Smooth muscle cell (in vitro differentiated cells): ENCODE data around the gene NLRP1. TPM values are rescaled to one million over a fixed set of nuclear protein-coding genes. Genes with fewer than 3 reads are reported as not detected.

ENCODE experiments used
- DNase-seq: peaks from one replicate; lab custom pipeline; 2025; ENCODE audit not compliant: unreplicated experiment; lab: John Stamatoyannopoulos, UW
- H2AFZ ChIP-seq: fragments of 200-600 bp; sonication (generic); 2 replicates; pipeline ENCODE4 v1.6.0; 2016; ENCODE audit warnings: antibody characterized with exemption, low read depth, mild to moderate bottlenecking
- H3F3A ChIP-seq: fragments of 200-600 bp; sonication (generic); 2 replicates; pipeline ENCODE4 v1.6.0; 2017; ENCODE audit warnings: antibody characterized with exemption, low read depth
- H3K27ac ChIP-seq: fragments of 200-600 bp; sonication (generic); 2 replicates; pipeline ENCODE4 v1.5.1; 2016; ENCODE audit warnings: low read depth, mild to moderate bottlenecking
- H3K27me3 ChIP-seq: fragments of 200-600 bp; sonication (generic); 2 replicates; pipeline ENCODE4 v1.6.1; 2016; ENCODE audit warnings: low read depth, mild to moderate bottlenecking
- H3K36me3 ChIP-seq: fragments of 200-600 bp; sonication (generic); 2 replicates; pipeline ENCODE4 v1.5.1; 2016; ENCODE audit warnings: low read depth
- H3K4me1 ChIP-seq: fragments of 200-600 bp; sonication (generic); 2 replicates; pipeline ENCODE4 v1.5.1; 2016; ENCODE audit warnings: low read depth
- H3K4me2 ChIP-seq: fragments of 200-600 bp; sonication (generic); 2 replicates; pipeline ENCODE4 v1.6.0; 2016; ENCODE audit warnings: mild to moderate bottlenecking
- H3K4me3 ChIP-seq: fragments of 200-600 bp; sonication (generic); 2 replicates; pipeline ENCODE4 v1.5.1; 2016; ENCODE audit warnings: mild to moderate bottlenecking
- H3K79me2 ChIP-seq: fragments of 200-600 bp; sonication (generic); 2 replicates; pipeline ENCODE4 v1.6.0; 2016; ENCODE audit warnings: low read depth, mild to moderate bottlenecking
- H3K9ac ChIP-seq: fragments of 200-600 bp; sonication (generic); 2 replicates; pipeline ENCODE4 v1.6.0; 2016; ENCODE audit warnings: low read depth
- H3K9me3 ChIP-seq: fragments of 200-600 bp; sonication (generic); replicated peaks from 2 replicates; pipeline ENCODE4 v1.5.1; 2016; ENCODE audit warnings: low read depth
- H4K20me1 ChIP-seq: fragments of 200-600 bp; sonication (generic); 2 replicates; pipeline ENCODE4 v1.6.0; 2016; ENCODE audit warnings: low read depth
- WGBS: methylation state at CpG from one replicate; pipeline ENCODE4 v1.1.7; 2016; ENCODE audit warnings: low lambda C conversion rate; 5-methylcytosine and 5-hydroxymethylcytosine counted together
- polyA plus RNA-seq: library from polyadenylated mRNA; unstranded; fragments of >200 nt; fragmentation: Nextera tagmentation; extraction: Ambion mirVana; gene quantifications from 2 replicates; pipeline ENCODE4 v1.2.1, GENCODE V29; 2016
- total RNA-seq: library from RNA; depleted of rRNA; stranded (reverse); fragments of >200 nt; gene quantifications from 2 replicates; pipeline ENCODE4 v1.2.3, GENCODE V29; 2014
- TF ChIP-seq, protein P1 (sequence below): fragments of 200-600 bp; sonication (generic); IDR thresholded peaks from 2 replicates; pipeline ENCODE4 v1.5.1; 2017; ENCODE audit warnings: borderline replicate concordance, mild to moderate bottlenecking, antibody characterized with exemption; ENCODE audit not compliant: insufficient read depth, poor library complexity, severe bottlenecking

NLRP1 gene
- total and polyA plus RNA-seq, 2 experiments from 2014 or later, result 47.2 to 75.7 TPM

DNA sequence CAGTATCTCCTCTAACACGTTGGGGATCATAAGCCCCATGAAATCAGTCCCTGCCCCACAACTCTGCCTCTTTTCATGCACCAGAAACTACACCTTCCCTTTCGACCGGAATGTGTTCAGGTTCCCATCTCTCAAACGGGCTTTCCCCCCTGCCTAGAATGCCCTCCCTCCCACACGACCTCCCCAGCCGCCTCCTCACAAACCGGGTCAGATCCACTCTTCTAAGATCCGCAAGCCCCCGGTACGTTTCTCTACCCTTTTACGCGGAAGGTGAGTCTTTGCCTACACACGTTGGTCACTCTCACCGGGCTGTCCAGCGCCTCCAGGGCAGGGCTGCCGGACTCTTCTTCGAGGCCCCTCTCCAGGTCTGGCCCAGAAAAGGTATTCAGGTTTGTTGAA is 116.2 kb downstream of the NLRP1 start:
- peaks cover 4% of the 10 kb centered on the region for H3K36me3 ChIP-seq
- TF ChIP-seq, protein P1, sequence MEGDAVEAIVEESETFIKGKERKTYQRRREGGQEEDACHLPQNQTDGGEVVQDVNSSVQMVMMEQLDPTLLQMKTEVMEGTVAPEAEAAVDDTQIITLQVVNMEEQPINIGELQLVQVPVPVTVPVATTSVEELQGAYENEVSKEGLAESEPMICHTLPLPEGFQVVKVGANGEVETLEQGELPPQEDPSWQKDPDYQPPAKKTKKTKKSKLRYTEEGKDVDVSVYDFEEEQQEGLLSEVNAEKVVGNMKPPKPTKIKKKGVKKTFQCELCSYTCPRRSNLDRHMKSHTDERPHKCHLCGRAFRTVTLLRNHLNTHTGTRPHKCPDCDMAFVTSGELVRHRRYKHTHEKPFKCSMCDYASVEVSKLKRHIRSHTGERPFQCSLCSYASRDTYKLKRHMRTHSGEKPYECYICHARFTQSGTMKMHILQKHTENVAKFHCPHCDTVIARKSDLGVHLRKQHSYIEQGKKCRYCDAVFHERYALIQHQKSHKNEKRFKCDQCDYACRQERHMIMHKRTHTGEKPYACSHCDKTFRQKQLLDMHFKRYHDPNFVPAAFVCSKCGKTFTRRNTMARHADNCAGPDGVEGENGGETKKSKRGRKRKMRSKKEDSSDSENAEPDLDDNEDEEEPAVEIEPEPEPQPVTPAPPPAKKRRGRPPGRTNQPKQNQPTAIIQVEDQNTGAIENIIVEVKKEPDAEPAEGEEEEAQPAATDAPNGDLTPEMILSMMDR, result no peak
- peaks cover 16% of the 10 kb centered on the region for H3F3A ChIP-seq
- no peaks in the 10 kb centered on the region for H4K20me1 ChIP-seq
- H3K4me3 ChIP-seq, result peak overlapping the region; percentile 81
- H3K4me2 ChIP-seq, result peak overlapping the region; percentile 97
- DNase-seq, result no peak
- peak overlapping the region; percentile 83 for H2AFZ ChIP-seq
- H3K9ac ChIP-seq, result peak overlapping the region; percentile 65
- no peaks in the 10 kb centered on the region for H3K9me3 ChIP-seq
- H3K79me2 ChIP-seq, result peaks cover 46% of the 10 kb centered on the region
- H3K27ac ChIP-seq, result peak overlapping the region; percentile 56
- WGBS, result 2% methylated on average over 17 of the region's 17 CpGs
- H3K27me3 ChIP-seq, result no peaks in the 10 kb centered on the region
- peaks cover 7% of the 10 kb centered on the region for H3K4me1 ChIP-seq

DNA sequence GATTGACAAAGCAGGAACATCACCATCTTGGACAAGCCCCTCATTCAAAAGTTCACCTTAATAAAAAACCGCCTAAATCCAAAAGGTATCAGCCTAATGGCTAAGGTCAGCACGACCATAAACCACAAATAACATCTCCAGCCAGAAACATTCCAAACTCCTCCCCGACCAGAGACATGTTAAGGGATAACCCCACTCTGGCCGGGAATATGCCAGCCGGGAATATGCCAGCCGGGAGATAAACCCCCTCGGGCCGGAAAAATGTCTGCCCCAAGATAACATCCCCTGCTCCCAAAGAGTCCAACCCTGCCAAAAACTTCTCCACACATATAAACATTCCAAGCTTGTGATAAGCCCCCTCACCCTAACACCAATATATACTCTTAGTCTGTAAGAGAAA is 116.9 kb downstream of the NLRP1 start:
- Histone ChIP-seq H3K27ac (no peak overlapping the region), H3K27me3 (no peaks in the 10 kb centered on the region), H3F3A (peaks cover 16% of the 10 kb centered on the region), H3K36me3 (no peaks in the 10 kb centered on the region), H3K9ac (peak overlapping the region; percentile 65), H4K20me1 (no peaks in the 10 kb centered on the region), H3K79me2 (peaks cover 53% of the 10 kb centered on the region), H2AFZ (peak overlapping the region; percentile 83), H3K4me2 (peak overlapping the region; percentile 97), H3K4me1 (peaks cover 7% of the 10 kb centered on the region), H3K9me3 (no peaks in the 10 kb centered on the region), H3K4me3 (peak overlapping the region; percentile 81)
- no peak for DNase-seq
- 2% methylated on average over 8 of the region's 8 CpGs for WGBS
- TF ChIP-seq, protein P1, result no peak

DNA sequence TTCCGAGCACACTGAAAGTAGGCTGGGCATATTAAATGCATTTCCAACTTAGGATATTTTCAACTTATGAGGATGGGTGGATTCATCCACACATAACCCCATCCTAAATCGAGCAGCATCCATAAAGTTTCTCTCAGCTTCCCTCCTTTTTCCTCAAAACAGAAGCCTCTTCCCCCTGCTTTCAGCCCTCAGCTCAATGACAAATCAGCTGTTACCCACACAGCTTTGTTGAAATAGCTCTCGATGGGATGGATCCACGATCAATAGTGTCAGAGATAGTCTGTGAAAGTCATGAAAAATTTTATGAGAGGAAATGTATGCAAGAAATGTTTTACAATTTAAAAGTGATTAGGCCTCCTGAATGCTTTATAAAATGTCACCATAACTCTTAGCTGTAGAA is 118.0 kb downstream of the NLRP1 start:
- no peaks in the 10 kb centered on the region for H4K20me1 ChIP-seq
- no peak overlapping the region for H3K4me3 ChIP-seq
- peaks cover 11% of the 10 kb centered on the region for H3F3A ChIP-seq
- H3K4me2 ChIP-seq, result no peak overlapping the region
- H2AFZ ChIP-seq, result no peak overlapping the region
- no peak for DNase-seq
- WGBS, result 91% methylated on average over 4 of the region's 4 CpGs
- no peak overlapping the region for H3K9ac ChIP-seq
- peaks cover 7% of the 10 kb centered on the region for H3K4me1 ChIP-seq
- no peaks in the 10 kb centered on the region for H3K9me3 ChIP-seq
- no peaks in the 10 kb centered on the region for H3K36me3 ChIP-seq
- H3K27me3 ChIP-seq, result no peaks in the 10 kb centered on the region
- TF ChIP-seq, protein P1, result no peak
- H3K27ac ChIP-seq, result no peak overlapping the region
- H3K79me2 ChIP-seq, result peaks cover 55% of the 10 kb centered on the region
